Hippocampal formation (tissue), 2 donors: ENCODE measurements around the gene STX16.

Source experiments
- DNase-seq, 2 donors: peaks; one replicate each; lab custom pipeline; 2025; lab: John Stamatoyannopoulos, UW

STX16 gene, protein sequence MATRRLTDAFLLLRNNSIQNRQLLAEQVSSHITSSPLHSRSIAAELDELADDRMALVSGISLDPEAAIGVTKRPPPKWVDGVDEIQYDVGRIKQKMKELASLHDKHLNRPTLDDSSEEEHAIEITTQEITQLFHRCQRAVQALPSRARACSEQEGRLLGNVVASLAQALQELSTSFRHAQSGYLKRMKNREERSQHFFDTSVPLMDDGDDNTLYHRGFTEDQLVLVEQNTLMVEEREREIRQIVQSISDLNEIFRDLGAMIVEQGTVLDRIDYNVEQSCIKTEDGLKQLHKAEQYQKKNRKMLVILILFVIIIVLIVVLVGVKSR

DNA sequence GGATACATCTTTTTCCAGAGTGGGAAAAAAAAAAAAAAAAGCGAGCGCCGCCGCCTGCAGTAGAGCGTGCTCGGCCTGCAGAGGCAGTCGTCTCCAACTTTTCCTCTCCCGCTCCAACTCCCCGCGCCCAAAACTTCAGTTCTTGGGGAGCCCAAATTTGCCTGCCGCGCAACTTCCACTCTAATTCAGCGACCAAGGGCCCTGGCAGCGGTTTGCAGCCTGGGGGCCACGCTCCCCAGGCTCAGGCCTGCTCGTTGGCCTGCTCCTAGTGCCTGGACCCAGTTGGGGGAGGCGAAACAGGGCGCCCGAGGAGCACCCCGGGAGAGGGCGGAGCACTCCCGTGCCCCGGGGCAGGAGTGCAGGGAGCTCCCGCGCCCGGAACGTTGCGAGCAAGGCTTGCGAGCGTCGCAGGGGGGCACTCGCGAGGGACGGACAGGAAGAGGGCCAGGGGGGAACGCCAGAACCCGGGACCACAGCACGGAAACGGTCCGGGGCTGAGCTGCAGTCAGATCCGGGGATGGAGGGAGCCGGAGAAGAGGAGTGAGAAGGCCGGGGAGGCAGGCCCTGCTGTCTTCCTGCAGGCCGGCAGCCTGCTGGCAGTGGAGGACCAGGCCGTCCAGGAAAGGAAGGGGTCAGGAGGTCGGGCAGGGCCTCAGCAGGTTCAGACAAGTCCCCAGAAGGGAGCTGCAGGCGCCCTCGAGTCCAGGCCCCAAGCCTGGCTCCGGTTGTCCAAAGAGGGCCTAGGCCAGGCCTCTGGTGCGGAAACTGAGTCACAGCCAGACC is at the start of gene STX16:
Gene STX16, plus strand, starts transcription at position 508 of the 783 bp plus-strand sequence. CDS start 724 bp downstream, outside the sequence.
- peak; percentile 80 to 85 for DNase-seq

DNA sequence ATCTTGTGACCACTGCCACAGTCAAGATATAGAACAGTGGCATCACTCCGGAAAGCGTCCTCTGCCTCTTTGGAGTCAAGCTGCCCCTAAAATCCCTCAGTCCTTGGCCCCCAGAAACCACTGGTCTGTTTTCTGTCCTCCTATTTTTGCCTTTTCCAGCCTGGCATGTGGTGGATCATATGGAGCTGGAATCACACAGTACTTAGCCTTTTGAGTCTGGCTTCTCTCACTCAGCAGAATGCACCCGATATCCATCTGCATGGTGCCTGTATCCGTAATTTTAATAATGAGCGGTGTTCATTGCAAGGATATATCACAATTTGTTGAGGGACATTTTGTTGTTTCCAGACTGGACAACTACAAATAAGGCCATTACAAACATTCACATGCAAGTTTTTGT is 49.0 kb upstream of the STX16 start:
- no peak for DNase-seq

DNA sequence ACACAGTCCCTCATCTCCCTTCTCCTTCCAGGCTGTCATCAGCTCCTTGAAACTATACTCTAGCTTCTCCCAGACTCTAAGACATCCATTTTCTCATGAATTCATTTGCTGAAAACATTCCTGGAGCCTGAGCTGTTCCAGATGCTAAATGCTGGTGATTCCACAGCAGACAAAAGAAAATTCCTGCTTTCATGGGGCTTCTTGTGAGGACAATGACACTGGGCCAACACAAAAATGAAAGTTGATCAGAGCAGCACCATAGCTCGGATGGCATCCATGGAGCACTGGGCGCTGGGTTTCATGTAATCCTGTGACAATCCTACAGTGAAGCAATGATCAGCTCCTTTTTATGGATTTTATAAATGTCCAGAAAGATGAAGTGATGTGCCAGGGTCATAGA is 47.4 kb upstream of the STX16 start:
- no peak for DNase-seq

DNA sequence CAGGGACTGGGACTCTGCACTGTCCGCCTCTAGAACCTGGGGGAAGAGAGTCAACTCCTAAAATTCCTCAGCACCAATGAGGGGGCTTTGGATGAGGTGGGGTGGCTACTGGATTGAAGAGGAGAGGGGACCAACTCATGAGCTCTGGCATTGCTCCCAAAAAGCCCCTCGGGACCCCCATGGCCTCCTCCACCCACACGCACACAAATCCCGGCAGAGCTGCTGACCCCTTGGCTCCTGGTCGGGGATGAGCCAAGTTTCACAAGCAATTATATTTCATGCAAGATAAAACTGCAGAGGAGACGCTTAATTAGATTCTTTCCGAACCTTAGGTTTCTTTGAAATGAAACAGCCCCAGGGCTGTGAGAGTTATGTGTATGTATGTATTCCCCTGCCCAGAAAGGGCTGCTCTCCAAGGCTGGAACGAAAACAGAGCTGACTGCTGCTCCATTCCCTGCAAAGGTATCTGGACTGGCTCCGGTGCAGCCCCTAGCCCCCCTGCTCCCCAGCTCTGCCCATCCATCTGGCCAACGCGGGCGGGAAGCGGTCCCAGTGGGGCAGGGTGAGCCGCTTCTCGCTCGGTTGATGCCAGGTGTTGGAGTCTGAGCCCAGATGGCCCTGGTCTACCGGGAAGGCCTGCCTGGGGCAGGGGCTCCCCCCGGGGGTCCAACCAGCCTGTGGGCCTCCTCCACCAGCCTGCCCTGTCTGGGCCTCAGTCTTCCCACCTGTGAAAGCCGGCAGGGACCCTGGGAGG is 46.8 kb upstream of the STX16 start:
- no peak for DNase-seq

DNA sequence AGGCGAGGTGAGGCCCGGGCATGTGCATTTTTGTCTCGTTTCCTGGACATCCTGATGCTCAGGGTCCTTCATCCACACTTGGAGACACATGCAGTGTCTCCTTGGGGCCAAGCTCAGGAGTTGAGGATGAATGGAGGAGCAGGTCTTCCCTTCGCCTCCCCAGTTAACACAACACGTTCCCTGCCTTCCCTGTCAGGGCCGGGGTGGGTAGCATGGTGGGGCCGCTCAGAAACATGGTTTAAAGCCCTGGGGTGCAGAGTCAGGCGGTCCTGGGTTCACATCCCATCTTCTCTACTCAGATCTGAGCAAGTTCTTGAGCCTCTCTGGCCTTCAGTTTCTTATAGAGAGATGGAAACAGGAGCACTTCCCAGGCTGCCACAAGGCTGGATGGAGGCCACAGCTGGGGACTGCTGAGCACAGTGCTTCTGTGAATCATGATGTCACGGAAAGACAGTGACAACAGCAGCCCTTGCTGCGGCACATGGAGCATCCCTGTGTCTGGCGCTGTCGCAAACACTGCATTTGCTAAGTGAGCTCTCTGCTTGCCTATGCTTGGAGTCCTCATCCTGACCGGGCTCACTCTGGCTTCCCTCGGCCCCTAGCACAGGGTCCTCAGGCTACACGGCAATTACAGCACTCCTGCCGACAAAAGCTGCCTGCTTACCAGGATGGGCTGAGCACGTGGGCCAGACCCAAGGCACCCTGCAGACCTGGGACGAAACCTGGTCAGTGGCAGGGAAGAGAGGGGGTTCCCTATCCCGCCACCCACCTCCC is 45.6 kb upstream of the STX16 start:
- DNase-seq, result no peak

DNA sequence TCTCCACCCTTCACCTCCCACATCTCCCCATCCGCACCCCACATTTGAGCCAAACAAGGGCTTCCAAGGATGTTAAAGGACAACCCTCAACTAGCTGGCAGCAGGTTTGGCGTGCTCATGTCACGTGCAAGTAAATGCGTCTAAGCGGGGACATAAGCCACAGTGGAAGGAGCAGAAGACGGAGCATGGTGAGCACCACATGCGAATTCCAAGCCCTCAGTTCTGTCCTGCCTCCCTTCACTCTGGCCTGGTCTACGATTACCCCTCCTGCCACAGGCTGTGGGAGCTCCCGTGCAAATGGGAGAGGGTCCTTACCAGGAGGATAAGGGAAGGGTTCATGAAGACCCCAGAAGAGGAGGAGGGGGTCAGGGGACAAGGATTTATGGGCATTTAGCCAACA is 44.9 kb upstream of the STX16 start:
- DNase-seq, result no peak

DNA sequence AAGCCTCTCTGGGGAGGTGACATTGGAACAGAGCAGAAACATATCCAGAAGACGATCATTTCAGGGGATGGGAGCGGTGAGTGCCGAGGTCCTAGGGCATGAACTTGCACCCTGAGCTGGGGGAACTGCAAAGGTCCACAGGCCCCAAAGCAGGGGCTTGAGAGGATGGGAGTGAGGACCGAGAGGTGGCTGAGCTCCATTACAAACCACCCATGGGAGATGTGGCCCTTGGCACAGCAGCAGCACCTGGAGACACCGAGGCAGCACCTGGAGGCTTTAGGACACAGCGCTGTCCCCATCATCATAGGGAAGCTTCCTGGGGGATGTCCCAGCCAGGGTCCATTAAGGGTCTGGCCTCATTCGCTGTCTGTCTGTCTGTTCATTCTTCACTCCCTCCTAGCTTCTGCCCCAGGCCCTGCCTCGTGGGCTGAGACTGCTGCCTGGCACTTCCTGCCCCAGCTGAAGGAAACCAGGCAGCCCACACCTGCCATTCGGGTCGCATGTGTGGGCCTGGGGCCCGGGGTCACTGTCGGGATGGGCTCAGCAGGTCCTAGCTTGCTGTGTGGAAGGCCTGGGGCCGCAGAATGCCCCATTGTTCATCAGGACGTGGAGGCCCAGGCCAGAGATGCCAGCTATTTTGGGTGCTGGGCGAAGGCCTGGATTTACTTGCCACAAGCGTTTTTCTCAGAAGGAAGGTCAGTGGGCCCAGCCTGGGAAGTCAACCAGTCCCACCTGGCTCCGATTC is 42.8 kb upstream of the STX16 start:
- no peak for DNase-seq

DNA sequence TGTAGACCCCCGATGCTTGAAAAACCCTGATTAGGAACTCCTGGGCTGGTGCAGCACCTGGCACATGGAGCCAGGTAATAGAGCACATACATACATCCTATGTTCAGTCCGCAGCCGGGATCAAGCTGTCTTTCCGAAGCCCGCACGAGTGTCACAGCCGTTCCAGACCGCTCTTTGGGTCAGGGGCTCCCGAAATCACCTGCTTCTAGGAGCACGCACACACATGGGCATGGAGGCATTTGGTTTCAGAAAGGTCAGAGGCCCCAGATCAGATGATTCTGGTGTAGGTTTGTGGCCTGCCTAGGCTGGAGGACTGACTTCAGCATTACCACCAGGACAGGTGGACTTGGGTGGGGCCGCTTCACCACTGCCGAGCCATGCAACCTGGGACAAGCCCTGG is 42.1 kb upstream of the STX16 start:
- no peak for DNase-seq

DNA sequence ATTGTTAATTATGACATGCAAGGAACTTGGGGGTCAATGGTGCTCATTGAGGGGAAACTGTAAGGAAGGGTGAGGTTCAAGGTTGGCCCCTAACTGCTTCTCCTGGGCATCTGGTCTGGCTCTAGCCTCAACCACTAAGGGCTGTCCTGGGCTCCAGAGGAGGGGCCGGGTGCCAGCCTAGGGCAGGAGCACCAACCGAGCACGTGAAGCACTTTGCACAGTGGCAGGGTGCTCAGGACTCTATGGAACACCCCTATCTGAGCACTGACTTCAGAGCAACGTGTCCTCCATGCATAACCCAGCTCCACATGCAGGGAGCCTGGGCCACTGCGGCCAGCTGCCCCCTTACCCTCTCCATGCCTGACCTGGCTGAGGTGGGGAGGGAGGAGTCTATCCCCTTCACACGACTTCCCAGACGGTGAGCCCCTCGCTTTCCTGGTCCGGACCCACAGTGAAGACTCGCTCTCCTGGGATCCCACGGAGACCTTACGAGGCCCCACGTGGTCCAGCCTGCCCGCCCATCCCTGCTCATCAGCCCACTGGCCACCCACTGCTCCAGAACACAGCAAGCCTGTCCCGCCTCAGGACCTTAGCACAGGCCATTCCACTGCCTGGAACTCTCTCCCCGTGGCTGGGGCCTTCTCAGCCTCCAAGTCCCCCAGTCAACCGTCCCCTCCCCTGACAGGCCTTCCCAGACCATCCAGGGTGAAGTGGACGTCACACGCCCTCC is 40.8 kb upstream of the STX16 start:
- no peak for DNase-seq

DNA sequence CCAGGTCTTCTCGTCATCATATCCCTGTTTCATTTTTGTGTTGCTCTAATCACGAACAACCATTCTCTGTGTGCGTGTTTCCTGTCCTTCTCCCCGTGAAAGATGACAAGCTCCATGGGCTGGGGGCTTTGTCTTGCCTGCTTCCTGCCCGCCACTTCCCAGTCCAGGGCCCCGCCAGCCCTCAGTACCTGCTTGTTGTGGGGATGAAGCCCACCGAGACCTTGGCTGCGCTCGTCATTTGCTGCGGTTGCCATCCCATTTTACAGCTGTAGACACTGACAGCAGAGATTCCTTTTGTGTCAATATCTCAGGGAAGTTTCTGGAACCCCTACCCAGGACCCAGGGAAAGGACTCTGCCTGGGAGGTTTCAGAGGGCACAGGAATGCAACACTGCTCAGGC is 40.3 kb upstream of the STX16 start:
- DNase-seq, result no peak

DNA sequence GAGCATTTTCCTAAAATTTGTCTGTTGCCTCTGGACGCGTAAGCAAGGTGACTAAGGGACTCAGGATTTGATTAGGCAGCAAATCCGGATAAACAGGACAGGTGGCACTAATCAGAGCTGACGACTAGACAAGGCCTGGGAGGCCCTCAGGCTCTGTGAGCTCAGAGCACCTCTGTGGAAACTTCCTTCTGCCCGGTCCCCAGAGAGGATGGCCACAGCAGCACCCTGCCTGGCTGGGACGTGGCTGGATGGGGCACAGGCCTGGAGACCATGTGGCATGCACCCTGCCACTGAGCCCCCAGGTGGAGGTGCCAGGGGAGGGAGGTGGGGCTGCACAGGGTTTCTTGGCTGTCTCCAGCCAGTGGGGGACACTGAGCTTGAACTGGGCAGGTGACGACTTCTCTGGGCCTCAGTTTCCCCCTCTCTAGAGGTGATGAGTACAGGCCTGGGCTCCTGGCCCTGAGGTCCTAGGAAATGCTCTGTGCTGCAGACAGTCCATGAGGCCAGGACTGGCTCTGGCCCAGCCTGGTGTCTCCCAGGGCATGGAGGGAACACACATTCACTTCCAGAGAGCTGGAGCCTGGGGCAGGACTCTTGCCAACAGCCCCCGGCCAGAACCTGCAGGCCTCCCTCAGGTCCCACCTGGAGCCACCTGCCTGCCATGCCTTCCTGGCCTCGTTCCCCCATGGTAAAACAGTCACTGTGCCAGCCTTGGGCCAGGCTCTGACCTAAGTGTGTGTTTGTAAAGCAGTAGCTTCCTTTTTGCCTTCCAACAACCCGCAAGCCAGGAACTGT is 39.6 kb upstream of the STX16 start:
- DNase-seq, result no peak

DNA sequence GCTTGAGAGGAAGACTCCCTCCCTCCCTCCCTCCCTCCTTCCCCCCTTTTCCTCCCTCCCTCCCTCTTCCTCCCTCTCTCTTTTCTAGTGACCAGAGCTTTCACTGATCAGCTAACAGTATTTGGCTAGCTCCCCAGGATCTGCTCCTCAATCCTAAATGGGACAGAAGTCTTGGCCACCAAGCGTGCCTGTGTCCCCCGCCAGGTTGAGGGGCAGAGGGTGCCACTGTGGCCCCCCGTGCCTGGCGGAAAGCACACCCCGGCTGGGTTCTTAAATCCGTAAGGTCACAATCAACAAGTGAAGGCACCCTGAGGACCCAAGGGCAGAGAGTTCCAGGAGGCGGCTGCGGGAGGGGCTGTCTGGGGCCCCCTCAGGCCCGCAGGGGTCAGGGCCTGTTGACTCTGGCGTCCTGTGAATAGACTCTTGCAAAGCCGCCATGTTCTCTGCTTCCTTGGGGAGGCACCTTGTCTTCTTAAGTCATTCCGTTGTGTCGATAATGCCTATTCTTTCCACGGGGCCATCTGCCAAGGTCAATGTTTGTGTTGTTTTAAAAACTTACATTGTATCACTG is 38.9 kb upstream of the STX16 start:
- DNase-seq, result no peak

DNA sequence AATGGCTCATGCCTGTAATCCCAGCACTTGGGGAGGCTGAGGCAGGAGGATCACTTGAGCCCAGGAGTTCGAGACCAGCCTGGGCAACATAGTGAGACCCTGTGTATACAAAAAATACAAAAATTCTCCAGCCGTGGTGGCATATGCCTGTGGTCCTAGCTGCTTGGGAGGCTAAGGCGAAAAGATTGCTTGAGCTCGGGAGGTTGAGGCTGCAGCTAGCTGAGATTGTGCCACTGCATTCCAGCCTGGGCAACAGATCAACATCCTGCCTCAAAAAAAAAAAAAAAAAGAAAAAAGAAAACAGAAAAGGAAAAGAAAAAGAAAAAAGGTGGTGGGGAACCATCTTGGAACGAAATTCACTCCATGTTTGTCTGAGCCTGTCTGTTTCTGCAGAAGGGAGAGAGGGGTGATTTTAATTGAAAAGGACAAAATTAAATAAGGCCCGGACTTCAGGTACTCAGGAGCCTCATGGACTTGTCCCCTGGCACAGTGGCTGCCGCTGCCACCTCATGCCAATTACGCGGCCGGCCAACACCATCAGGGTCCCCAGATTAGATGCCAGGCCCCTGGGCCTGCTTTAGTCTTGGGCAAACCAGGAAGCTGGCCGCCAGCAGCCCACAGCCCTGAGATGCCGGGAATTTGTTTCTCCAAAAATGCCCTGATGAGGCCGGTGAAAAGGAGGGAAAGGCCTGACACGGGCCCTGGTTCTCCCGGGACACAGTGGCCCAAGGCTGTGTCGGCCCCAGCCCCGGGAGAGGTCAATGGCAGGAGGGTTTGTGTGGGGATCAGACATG is 37.8 kb upstream of the STX16 start:
- no peak for DNase-seq

DNA sequence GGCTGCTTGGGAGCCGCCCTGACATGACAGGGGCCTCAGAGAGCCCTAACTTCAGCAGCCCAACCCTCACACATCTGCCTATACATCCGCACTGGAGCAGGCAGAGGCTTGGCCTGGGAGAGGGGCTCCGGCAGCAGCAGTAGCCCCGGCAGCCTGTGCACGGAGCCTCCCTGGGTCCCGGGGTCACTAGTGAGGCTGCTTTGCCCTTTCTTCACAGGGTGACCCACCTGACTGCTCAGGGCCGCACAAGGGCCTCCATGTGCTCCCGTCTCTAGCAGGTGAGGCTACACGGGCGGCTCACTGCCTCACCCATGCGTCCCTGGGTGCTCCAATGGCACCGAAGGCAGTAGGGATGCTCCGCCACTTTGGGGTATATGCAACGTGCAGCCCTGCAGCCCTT is 36.7 kb upstream of the STX16 start:
- DNase-seq, result no peak

DNA sequence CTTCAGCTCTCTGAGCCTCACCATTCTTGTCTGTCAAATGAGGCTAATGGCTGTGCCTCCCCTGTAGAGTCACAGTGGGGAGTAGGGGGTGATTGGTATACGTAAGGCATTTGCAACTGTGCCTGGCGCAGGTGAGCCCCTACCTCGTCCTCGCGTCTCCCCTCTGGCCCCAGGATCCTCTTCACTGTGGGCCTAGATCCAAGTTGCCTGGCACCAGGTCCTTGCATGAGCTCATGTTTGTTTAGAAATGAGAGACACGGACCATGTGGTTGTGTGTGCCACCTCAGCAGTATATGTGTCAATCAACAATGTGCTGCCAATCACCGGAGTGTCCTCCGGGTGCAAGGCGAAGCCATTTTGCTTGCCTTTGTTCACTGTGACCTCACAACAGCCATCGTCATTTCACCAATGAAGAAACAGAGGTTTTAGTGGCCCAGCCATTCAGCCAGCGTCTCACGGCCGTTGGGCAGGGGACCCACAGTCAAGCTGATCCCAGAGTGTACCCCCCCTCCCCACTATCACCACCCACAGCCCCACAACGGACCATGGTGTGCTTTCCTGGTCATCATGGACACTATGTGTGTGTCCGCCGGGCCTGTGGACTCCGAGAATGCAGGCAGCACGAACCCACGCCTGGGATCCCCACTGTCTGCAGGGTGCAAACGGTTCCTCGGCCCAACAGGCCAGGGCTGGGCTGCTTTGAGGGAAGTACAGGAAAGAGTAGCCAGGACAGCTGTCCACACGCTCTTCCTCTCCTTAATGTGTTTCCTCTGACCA is 35.9 kb upstream of the STX16 start:
- no peak for DNase-seq

DNA sequence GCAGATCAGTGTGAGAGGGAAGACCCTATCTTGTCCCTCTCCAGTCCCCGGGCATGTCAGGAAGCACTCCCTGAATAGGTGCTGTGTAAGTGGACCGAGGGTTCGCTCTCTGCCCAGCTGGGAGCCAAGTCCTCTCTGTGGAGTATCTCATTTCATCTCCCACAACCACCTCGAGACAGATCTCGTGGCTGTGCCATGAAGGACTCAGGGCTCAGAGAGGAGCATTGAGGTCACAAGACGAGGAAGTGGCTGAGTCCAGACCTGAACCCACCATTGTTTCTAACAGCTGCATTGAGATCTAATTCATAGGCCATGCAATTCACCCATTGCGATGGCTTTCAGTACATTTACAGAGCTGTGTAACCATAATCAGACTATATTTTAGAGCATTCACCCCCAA is 34.7 kb upstream of the STX16 start:
- DNase-seq, result no peak

DNA sequence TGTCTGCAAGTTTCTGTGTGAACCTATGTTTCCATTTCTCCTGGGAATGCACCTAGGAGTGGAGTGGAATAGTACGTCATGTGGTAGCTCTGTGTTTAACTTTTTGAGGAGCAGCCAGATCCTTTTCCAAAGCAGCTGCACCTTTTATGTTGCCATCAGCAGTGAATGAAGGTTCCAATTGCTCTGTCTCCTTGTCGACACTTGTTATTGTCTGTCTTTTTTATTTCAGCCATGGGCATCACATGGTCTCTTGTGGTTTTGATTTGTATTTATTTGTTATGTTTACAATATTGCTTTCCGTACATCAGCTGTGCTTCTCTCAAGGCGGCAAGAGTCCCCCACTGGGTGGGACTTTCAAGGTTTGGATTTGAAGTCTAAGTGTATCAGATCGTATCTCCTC is 33.9 kb upstream of the STX16 start:
- no peak for DNase-seq
